Measurements from ENCODE around the gene DAO. TPM values are rescaled to one million over a fixed set of nuclear protein-coding genes. Genes with fewer than 3 reads are reported as not detected.

The DAO gene
- total and polyA plus RNA-seq, 2 of the 4 experiments (the other 2 are of a cell fraction), result not detected

- H4K91ac ChIP-seq (ENCODE audit: insufficient read depth, low read depth, low read length), result no peak overlapping the region
- no peak overlapping the region for H2AK5ac ChIP-seq (ENCODE audit: low read depth, low read length)
- H3K4me1 ChIP-seq (ENCODE audit: control insufficient read depth, insufficient read depth, low read length), result no peaks in the 10 kb centered on the region
- in situ Hi-C loops (cut with MboI; ENCODE audit: low sequenced_read_pairs), result no loop called here
- no peak overlapping the region for H3K14ac ChIP-seq (replicated peaks; ENCODE audit: low read depth, low read length)
- no peak overlapping the region for H2BK15ac ChIP-seq (ENCODE audit: low read depth, low read length)
- no TSS peak for BruUV-seq (replicated peaks)
- no peak for ATAC-seq (ENCODE audit: low read depth)
- peaks cover 10% of the 10 kb centered on the region for H3K27me3 ChIP-seq (ENCODE audit: control insufficient read depth, insufficient read depth, low read length)
- no peak for TF ChIP-seq RCOR1 (IDR thresholded peaks at IDR 0.05; ENCODE audit: insufficient replicate concordance, low read length)
- H2AFZ ChIP-seq (replicated peaks; ENCODE audit: low read length, poor library complexity), result no peak overlapping the region
- CTCF ChIA-PET, result no interaction called here
- no peak overlapping the region for H2BK5ac ChIP-seq (ENCODE audit: low read depth, low read length, poor library complexity, severe bottlenecking)
- no peak overlapping the region for H2AK9ac ChIP-seq (replicated peaks; ENCODE audit: low read depth, low read length, poor library complexity)
- no peak overlapping the region for H2BK120ac ChIP-seq (ENCODE audit: low read depth, low read length)
- H3K36me3 ChIP-seq (ENCODE audit: control insufficient read depth, insufficient read depth, low read length), result no peaks in the 10 kb centered on the region
- H3K23ac ChIP-seq (ENCODE audit: low read depth, low read length), result no peak overlapping the region
- no peak overlapping the region for H4K8ac ChIP-seq (ENCODE audit: low read depth in 2 of 2, low read length in 2 of 2)
- no peak overlapping the region for H3K18ac ChIP-seq (ENCODE audit: low read depth, low read length)
- POLR2A ChIA-PET (ENCODE audit: unreplicated experiment), result no interaction called here
- DNase-seq, result no peak
- no peaks in the 10 kb centered on the region for H3K9me1 ChIP-seq (ENCODE audit: insufficient read depth, low read length)
- H4K20me1 ChIP-seq (ENCODE audit: insufficient read depth, low read length), result no peaks in the 10 kb centered on the region
- H3K79me1 ChIP-seq (ENCODE audit: low read depth in 1 of 2, low read length in 2 of 2), result no peaks in the 10 kb centered on the region
- H3K56ac ChIP-seq (ENCODE audit: extremely low read depth, insufficient read depth, low read length), result no peak overlapping the region
- dilution Hi-C loops (cut with HindIII; ENCODE audit: low sequenced_read_pairs, unreplicated experiment), result no loop called here
- no peak overlapping the region for H3K27ac ChIP-seq (ENCODE audit: insufficient read depth, low read length)
- H3K4me2 ChIP-seq (ENCODE audit: low read depth, low read length), result no peak overlapping the region
- no peak overlapping the region for H3K4me3 ChIP-seq (ENCODE audit: insufficient read depth, low read depth, low read length)
- H3K9ac ChIP-seq (ENCODE audit: low read depth, low read length), result no peak overlapping the region
- no CpG with 5 or more reads among the region's 3 CpGs for WGBS, 2 experiments (ENCODE audit: extremely low coverage in 2 of 2, insufficient read length in 1 of 2)
- no peak overlapping the region for H3K4ac ChIP-seq (ENCODE audit: low read depth, low read length)
- H3K9me3 ChIP-seq (ENCODE audit: control insufficient read depth, insufficient read depth, low read length), result 0 out of 2 replicates have a peak, but pooled peaks cover 5% of the 10 kb centered on the region
- H4K5ac ChIP-seq (ENCODE audit: low read depth, low read length), result no peak overlapping the region
- no peak overlapping the region for H2BK20ac ChIP-seq (ENCODE audit: low read depth, low read length)
- intact Hi-C loops (cut with micrococcal nuclease), result no loop called here
These were observed 39.2 kb downstream of the DAO start for GRCh38 chr12:108918960-108919642.

Measured in IMR-90 (cell line).